ENCODE data around the gene ACER3.

The ACER3 gene

DNA sequence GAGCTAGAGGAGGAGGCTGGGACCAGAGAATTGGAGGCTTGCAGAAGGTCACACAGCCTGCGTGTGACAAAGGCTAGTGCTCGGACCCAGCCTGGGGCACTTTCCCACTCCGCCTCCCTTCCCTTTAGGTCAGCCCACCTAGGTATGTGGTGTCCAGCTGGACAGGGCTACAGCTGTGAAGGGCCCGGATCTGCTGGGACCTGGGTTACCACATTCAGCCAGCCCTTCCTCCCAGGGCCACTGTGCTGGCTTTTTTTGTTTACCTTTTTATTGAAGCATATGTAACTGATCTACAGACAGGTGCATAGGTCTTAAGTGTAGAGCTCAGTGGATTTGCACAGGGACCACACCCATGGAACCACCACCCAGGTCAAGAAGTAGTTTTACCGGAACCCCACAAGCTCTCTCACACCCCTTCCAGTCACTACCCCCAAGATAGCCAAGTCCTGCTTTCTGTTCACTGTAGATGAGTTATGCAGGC, 214.7 kb downstream of the ACER3 start:
- DNase-seq (ENCODE audit: low read depth), result no peak

Data from non-pigmented ciliary epithelial cell (primary cell).